Activated CD4-positive, alpha-beta T cell treated with anti-CD3 and anti-CD28 coated beads, Interleukin-2, amount 50 U/mL, for 48 hours (primary cell): ENCODE measurements around the gene TMEM40.
"Not testable (repeated sequence)": the region's sequence is repeated elsewhere in the genome, so short reads cannot be mapped to it uniquely, and the experiment has no call there.

Experiments used
- DNase-seq, 2 experiments: peaks; one replicate each; pipeline ENCODE4 v3.0.0-alpha.2; 2020

The TMEM40 gene

DNA sequence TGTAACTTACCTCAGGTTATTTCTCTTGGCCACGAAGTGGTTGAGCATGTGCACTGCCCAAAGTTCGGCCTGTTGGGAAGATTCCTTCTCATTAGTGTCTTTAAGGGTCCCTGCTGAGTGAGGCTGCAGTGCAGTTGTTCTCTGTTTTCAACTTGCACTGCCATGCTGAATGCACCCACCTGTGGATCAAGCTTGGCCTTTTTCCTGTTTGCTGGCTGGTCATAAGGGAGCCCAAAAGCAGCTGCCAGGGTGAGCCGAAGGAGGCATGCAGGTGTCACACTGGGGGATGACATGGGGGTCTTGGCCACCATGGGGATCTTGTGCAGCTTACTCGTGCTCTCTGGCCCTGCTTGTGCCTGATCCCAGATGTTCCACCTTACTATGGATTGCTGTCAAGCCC lies 49.0 kb downstream of the TMEM40 start:
- DNase-seq = no peak

DNA sequence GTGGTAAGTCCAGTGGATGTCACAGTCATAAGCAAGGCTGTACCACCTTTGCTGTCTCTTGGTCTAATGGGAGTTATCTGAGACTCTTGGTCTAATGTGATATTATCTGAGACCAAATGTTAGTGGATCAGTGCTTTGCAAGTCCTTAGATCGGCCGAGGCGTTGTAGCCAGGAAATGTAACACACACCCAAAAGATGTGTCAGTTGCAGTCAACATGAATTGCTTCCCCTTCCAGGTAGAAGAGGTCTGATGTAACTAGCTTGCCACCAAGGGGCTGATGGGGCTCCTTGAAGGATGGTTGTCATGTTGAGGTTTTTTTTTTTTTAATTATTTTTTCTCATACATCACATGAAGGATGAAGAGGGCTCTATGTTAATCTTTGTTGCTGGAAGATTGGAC lies 49.7 kb downstream of the TMEM40 start:
- no peak for DNase-seq

DNA sequence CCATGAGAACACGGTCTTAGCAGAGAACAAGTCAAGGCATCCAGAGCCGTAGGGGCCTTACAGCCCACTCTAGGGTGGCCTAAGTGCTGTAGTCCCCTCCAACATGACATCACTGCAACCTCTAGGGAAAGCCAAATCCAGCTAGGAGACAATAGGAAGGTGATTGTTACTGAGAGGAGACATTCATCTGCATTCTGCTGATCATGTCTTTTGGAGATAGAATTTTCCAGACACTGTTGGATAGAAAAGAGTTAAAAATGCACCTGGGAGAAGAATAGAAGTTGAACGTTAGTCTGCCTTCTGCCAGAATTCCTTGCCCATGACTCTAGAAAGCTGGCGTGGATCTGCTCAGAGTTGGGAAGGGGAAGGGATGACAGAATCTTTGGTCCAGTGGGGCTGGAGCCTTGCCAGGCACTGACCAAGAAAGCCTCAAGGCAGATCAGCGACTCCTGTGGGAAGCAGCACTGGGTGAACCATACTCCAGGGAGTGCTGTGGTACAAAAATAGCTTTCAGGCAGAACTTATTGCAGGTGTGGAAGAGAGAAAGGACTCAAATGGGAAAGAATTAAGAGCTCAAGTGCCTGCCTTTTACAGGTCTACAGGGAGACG lies 50.4 kb downstream of the TMEM40 start:
- DNase-seq = no peak

DNA sequence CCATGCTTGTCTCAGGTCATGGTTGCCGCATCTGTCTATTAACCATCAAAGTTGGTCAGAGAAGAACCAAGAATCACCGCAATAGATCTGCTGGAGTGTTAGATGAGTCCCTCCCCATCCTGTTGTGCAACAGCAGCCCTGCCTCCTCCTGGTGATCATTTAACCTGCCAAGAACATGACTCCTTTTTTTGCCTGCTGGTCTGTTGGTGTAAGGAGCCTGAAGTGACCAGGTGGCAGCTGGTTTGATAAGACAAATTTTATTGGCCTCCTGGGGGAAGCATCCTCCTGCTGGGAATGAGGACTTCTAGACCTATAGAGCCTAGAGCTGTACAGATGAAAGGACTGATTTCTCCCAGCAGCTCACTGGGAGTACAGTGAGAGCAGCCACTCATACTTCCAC lies 51.6 kb downstream of the TMEM40 start:
- DNase-seq = no peak

DNA sequence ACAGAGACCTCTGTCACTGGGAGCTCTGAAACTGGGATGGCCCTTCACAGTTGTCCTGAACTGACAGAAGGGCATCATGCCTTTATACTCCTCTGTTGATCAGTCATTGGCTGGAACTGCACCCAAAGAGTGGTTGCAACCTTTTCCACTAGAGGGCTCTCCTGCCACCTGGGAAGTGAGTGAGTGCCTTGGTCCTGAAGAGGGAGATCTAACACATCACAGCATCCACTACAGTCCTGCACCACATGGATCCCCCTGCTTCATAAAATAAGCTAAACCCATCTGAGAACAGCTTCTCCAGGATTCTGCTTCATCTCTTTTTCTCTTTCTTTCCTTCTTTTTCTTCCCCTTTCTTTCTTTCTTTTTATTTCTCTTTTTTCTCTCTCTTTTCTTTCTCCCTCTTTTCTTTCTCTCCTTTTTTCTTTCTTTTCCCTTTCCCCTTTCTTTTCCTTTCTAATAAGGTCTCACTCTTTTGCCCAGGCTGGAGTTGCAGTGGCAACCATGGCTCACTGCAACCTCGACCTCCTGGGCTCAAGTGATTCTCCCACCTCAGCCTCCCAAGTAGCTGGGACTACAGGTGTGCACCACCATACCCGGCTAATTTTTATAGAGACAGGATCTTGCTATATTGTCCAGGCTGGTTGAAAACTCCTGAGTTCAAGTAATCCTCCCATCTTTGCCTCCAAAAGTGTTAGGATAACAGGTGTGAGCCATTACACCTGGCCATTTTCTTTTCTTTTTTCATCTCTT lies 52.4 kb downstream of the TMEM40 start:
- peak; percentile 52 to 68 for DNase-seq

DNA sequence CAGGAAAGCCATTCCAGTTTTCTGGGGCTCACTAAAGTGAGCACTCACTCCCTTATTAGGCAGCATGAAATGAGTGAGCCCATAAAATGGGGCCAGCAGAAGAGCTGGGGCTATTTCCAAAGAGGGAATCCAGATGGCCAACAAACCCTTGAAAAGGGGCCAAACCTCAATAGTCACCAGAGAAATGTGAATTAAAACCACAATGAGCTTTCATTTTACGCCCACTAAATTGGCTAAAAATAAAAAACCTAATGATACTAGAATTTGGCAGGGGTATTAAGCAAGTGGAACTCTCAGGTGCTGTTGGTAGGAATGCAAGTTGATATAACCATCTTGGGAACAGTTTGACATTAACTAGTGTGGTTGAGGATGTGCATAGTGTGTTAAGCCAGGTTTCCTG lies 53.1 kb downstream of the TMEM40 start:
- DNase-seq = no peak

DNA sequence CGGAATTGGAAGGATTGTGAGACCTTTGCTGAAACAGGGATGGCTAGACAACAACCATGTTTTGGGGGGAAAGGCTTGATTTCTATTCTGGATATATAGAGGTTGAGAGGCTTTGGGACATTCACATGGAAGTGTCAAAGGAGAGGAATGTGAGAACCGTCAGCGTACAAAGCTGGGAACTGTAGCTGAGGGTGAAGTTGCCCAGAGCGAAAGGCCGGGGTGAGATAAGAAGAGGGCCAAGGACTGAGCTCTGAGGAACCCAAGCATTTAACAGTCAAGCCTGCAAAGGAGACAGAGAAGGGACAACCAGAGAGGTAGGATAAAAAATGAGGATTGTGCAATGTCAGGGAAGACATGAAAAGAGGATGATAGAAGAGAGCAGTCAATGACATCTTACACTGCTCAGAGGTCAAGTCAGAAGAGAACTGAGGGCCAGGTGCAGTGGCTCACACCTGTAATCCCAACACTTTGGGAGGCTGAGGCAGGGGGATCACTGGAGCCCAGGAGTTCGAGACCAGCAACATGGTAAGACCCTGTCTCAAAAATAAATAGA lies 53.6 kb downstream of the TMEM40 start:
- DNase-seq = no peak

DNA sequence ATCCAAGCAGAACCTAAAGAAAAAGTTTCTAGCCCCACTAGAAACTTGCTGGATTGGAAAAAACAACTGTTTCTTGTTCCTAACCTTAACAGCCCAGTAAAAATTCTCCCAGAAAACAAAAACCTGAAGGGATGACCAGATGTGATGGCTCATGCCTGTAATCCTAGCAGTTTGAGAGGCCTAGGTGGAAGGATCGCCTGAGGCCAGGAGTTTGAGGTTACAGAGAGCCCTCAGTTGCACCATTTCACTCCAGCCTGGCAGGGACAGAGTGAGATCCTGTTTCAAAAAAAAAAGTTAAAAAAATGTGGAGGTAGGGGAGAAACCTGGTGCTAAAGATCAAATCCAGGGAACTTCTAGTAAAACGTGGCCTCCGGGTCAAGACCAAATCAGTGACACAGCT lies 56.6 kb downstream of the TMEM40 start:
- no peak for DNase-seq

DNA sequence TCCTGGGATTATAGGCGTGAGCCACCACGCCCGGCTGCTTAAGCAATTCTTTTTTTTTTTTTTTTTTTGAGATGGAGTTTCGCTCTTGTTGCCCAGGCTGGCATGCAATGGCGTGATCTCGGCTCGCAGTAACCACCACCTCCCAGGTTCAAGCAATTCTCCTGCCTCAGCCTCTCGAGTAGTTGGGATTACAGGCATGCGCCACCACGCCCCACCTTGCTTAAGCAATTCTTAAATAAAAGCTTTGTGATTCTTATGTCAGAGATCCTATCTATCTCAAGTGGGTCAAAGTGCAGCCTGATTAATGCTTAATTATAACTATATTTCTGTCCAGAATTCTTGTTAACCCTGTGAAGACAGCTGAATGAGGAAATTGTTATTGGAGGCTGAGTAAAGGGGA lies 57.5 kb downstream of the TMEM40 start:
- not testable (repeated sequence) for DNase-seq

DNA sequence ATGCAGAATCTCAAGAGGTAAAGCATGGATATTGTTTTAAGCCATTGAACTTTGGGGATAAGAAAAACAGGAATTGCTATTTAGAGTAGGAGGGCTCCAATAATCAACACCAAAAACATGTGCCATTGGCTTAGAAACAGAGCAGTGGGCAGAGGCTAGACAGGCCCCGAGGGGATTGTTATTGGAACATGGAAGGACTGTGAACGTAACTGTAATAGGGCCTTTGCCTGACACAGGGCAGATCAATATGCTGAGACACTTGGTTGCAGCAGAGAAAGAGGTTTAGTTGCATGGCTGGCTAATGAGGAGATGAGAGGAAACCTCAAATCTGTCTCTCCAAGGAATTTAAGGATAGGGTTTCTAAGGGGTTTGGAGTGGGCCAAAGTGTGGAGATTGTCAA lies 58.3 kb downstream of the TMEM40 start:
- no peak for DNase-seq

DNA sequence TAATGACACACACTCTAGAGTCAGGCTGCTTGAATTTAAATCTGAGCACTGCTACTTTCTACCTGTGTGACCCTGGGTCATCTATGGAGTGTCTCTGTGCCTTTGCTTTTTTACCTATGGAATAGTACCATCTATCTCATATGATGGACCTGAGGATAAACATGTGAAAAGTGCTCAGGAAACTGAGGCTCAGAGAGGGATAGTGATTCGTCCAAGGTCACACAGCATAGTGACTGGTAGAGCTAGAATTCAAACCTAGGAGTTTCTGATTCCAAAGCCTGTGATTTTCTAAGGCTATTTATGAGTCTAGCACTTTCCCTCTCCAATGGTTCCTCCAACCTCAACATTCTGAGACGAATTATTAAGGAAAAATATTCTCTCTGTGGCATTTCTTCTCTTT lies 63.1 kb downstream of the TMEM40 start:
- DNase-seq = no peak

DNA sequence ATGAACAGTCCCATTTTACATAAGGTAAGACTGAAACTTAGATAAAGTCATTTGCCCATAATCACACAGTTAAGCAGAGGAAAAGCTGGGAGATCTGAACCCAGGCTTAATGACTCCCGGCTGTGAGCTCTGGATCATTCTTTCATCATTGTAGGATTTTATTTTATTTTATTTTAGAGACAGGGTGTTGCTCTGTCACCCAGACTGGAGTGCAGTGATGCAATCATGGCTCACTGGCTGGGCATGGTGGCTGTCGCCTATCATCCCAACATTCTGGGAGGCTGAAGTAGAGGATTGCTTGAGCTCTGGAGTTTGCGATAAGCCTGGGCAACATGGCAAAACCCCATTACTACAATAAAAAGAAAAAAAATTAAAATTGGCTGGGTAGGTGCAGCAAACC lies 63.9 kb downstream of the TMEM40 start:
- DNase-seq = no peak

DNA sequence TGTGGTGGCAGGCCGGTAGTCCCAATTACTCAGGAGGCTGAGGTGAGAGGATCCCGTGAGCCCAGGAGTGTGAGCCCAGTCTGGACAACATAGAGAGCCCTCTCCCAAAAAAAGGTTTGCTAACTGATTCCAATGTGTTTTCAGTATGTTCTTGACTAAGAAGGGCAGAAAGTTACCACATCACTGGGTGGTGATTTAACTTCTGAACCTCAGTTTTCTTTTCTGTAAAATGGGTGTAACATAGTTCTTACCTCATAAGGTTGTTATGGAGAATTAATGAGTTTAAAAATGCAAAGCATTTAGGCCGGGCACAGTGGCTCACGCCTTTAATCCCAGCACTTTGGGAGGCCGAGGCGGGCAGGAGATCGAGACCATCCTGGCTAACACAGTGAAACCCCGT lies 66.6 kb downstream of the TMEM40 start:
- DNase-seq = no peak

DNA sequence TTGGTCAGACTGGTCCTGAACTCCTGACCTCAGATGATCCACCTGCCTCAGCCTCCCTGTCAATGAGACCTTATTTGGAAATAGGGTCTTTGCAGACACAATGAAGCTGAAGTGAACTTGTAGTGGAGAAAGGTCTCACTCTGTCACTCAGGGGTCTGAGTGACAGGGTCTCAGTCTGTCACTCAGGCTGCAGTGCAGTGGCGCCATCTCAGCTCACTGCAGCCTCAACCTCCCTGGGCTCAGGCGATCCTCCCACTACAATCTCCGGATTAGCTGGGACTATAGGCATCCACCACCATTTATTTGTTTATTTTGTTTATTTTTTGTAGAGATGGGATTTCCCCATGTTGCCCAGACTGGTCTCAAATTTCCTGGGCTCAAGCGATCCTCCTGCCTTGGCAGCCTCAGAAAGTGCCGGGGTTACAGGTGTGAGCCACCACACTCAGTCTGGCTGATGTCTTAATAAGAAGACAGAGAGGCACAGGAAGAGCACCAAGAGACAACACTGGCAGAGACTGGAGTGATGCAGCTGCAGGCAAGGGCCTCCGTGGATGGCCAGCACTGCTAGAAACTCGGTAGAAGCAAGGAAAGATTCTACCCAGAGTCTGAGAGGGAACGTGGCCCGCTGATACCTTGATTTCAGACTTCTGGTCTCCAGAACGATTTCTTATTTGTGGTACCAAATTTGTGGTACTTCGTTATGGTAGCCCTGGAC lies 68.9 kb downstream of the TMEM40 start:
- no peak for DNase-seq

DNA sequence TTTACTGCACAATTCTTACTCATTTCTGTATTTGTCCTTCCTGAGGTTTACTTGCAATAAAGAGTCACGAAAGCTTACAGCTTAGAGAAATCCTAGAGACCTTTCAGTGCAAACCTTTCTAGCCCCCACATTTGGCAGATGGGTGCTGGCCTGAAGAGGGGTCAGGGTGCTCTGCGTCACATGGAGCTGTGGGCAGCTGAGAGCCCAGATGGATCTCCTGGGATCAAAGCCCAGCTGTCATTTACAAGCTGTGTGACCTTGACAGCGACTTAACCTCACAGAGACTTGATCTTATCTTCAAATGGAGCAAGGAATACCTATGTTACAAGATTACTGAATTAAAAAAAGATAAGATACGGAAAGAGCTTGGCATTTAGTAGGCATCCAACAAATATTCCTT lies 71.1 kb downstream of the TMEM40 start:
- no peak for DNase-seq

DNA sequence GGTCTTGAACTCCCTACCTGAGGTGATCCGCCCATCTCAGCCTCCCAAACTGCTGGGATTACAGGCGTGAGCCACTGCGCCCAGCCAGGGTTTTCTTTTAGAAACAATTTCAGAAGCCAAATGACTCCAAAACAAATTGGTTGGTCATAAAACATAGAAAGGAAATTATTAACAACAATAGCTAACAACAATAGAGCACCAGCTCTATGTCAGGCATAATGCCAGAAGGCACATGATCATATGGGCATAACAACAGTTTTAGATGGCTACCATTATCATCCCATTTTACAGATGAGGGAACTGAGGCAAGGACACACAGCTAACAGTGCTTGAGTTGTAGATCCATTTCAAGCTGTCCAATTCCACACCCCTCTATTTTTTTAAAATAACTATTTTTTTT lies 73.0 kb downstream of the TMEM40 start:
- no peak for DNase-seq
